Cardiac fibroblast (primary cell): ENCODE results near the gene NCKAP5L.

Source experiments
- DNase-seq, 2 donors: peaks; one replicate each; pipeline versions ENCODE4 v3.0.0 to v3.0.0-alpha.2; 2010; ENCODE audit warnings: low read depth in 2 of 2
- H3K4me3 ChIP-seq, 2 donors: replicated peaks in 1 of 2; 1 replicate in 1 of 2; 2 replicates in 1 of 2; pipeline ENCODE4 v1.5.1; 2011; ENCODE audit warnings: low read depth in 2 of 2, low read length in 2 of 2, mild to moderate bottlenecking in 2 of 2, moderate library complexity in 1 of 2
- TF ChIP-seq, protein P1 (sequence below): IDR thresholded peaks from one replicate; pipeline ENCODE4 v1.5.1; 2011; ENCODE audit warnings: low read depth, mild to moderate bottlenecking, low read length, inconsistent platforms

Gene NCKAP5L

DNA sequence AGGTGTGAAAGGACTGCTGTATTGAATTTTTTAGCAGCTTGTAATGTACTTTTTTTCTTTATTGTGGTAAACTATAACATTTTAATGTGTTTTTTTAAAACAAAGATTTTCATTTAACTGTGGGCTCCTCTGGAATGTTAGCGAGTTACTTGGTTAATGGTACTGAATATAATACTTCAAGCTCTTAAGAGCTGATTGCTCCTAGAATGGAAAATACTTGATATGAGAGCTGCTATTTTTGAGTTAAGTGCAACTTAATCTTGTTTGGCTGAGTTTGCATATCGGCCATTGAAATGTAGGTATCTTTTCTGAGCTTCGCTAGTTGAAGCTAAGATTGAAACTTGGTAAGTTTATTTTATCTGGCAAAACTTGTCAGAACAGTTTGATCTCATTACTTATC is 79.4 kb downstream of the NCKAP5L start:
- TF ChIP-seq, protein P1, sequence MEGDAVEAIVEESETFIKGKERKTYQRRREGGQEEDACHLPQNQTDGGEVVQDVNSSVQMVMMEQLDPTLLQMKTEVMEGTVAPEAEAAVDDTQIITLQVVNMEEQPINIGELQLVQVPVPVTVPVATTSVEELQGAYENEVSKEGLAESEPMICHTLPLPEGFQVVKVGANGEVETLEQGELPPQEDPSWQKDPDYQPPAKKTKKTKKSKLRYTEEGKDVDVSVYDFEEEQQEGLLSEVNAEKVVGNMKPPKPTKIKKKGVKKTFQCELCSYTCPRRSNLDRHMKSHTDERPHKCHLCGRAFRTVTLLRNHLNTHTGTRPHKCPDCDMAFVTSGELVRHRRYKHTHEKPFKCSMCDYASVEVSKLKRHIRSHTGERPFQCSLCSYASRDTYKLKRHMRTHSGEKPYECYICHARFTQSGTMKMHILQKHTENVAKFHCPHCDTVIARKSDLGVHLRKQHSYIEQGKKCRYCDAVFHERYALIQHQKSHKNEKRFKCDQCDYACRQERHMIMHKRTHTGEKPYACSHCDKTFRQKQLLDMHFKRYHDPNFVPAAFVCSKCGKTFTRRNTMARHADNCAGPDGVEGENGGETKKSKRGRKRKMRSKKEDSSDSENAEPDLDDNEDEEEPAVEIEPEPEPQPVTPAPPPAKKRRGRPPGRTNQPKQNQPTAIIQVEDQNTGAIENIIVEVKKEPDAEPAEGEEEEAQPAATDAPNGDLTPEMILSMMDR = no peak
- DNase-seq = no peak
- H3K4me3 ChIP-seq = no peak overlapping the region

DNA sequence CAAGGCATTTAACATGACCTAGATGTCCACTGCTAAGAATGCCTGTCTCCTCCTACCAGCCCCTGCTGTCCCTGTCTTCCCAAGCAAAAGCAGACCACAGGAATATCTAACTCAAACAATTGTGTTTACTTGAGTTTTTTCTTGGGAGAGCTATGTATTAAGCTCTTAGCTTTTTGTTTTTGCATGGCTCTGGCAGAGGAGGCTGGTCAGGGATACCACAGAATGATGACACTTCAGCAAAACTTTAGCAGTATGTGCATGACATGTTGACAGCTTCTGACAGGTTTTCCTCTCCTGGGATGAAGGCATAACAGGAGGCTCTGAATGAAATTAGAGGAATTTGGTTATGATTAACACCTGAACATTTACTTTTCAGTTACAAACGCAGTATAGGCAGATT is 79.9 kb downstream of the NCKAP5L start:
- TF ChIP-seq, protein P1 = no peak
- no peak overlapping the region for H3K4me3 ChIP-seq
- peak in 1 of 2 donors; percentile 21 for DNase-seq

DNA sequence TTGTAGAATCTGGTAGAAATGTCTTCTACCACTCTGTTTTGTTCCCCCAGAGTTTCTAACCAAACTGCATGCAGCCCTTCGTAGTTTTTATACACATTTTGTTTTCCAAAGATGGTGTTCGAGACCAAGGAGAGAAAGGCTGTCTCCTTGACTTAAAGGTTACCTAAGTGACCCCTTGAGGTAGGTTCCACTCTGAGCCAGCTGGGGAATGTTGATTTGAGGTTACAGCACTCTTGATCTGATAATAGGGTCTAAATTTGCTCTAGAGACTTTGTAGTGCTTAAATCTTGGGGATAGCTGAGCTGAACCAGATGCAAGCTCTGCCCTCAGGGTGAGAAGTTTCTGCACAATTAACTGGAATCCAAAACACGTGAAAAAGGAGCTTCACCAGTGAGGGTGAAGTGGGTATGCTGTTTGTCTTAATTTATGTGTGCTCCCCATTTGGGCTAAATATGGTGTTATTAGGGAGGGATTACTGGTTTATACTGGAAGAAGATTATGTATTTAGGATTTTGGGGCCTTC is 83.8 kb downstream of the NCKAP5L start:
- no peak overlapping the region for H3K4me3 ChIP-seq
- DNase-seq = no peak
- TF ChIP-seq, protein P1 = no peak

DNA sequence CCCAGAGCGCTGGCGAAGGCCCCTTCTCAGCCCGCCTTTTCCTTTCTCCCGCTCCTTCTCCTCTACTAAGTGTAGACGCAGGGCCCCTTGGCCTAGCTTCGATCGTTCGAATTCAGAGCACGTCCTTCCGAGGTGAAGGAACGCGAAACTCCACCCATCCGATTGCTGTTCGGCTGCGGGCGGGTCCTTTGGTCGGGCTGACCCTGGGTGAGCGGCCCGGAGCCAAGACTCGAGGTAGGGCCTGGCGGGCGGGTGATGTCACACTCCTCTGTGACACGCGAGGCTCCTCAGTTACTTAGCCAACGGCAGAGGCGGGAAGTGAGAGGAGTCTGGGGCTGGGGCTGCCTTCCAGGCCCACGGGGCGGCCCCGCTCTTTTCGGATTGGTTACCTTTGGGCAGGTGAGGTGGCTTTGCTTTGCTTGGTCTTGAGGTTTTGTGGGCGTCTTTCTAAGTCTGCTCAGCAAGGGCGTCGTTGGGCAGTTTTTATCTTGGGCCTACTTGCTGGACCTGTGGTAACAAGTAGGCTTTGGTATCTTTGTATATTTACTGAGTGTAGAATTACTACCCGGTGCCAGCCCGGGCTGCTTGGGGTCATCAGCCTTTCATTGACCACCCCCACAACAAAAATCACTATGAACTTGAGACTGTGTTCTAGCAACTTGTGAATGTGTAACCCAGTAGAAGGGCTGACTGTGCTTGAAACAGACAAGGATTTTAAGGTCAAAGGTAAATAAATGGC is 86.2 kb downstream of the NCKAP5L start:
- peak overlapping the region; percentile 79 to 95 for H3K4me3 ChIP-seq
- TF ChIP-seq, protein P1 = no peak
- peak; percentile 84 to 92 for DNase-seq
